DOHH2 (cell line): ENCODE data around the gene RCOR1.

Source experiments
- EZH2phosphoT487 ChIP-seq: fragments of 200-600 bp; sonication (generic); IDR thresholded peaks from 2 replicates; pipeline ENCODE4 v1.6.1; 2017; ENCODE audit warnings: borderline replicate concordance, mild to moderate bottlenecking, antibody characterized with exemption, low read length, moderate library complexity, mixed read lengths
- TF ChIP-seq, protein P1 (sequence below): fragments of 200-600 bp; sonication (generic); IDR thresholded peaks from one replicate; pipeline ENCODE4 v1.5.1; 2014; ENCODE audit warnings: antibody characterized with exemption, mild to moderate bottlenecking, low read depth, low read length; ENCODE audit not compliant: poor library complexity, severe bottlenecking

DNA sequence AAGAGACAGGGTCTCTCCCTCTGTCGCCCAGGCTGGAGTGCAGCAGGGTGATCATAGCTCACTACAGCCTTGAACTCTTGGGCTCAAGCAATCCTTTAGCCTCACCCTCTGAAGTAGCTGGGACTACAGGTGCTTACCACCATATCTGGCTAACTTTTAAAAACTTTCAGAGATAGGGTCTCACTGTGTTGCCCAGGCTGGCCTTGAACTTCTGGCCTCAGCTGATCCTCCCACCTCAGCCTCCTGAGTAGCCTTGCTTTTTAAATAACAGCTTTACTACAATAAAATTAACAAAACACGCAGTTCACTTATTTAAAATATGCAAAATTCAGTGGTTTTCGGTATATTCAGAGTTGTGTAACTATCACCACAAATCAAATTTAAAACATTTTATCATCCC is 79.0 kb downstream of the RCOR1 start:
- TF ChIP-seq, protein P1, sequence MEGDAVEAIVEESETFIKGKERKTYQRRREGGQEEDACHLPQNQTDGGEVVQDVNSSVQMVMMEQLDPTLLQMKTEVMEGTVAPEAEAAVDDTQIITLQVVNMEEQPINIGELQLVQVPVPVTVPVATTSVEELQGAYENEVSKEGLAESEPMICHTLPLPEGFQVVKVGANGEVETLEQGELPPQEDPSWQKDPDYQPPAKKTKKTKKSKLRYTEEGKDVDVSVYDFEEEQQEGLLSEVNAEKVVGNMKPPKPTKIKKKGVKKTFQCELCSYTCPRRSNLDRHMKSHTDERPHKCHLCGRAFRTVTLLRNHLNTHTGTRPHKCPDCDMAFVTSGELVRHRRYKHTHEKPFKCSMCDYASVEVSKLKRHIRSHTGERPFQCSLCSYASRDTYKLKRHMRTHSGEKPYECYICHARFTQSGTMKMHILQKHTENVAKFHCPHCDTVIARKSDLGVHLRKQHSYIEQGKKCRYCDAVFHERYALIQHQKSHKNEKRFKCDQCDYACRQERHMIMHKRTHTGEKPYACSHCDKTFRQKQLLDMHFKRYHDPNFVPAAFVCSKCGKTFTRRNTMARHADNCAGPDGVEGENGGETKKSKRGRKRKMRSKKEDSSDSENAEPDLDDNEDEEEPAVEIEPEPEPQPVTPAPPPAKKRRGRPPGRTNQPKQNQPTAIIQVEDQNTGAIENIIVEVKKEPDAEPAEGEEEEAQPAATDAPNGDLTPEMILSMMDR, result no peak
- TF ChIP-seq EZH2phosphoT487, result no peak
